Activated CD4-positive, alpha-beta T cell treated with anti-CD3 and anti-CD28 coated beads for 1 hour (primary cell): ENCODE data around the gene WIPI1.
"Not testable (repeated sequence)": the region's sequence is repeated elsewhere in the genome, so short reads cannot be mapped to it uniquely, and the experiment has no call there.

Experiments
- DNase-seq: peaks from one replicate; pipeline ENCODE4 v3.0.0-alpha.2; 2020

Gene WIPI1

GRCh38 chr17:68382582-68383085, 74.7 kb downstream of the WIPI1 start:
- no peak for DNase-seq

GRCh38 chr17:68381076-68381900, 76.0 kb downstream of the WIPI1 start:
- DNase-seq: no peak

DNA sequence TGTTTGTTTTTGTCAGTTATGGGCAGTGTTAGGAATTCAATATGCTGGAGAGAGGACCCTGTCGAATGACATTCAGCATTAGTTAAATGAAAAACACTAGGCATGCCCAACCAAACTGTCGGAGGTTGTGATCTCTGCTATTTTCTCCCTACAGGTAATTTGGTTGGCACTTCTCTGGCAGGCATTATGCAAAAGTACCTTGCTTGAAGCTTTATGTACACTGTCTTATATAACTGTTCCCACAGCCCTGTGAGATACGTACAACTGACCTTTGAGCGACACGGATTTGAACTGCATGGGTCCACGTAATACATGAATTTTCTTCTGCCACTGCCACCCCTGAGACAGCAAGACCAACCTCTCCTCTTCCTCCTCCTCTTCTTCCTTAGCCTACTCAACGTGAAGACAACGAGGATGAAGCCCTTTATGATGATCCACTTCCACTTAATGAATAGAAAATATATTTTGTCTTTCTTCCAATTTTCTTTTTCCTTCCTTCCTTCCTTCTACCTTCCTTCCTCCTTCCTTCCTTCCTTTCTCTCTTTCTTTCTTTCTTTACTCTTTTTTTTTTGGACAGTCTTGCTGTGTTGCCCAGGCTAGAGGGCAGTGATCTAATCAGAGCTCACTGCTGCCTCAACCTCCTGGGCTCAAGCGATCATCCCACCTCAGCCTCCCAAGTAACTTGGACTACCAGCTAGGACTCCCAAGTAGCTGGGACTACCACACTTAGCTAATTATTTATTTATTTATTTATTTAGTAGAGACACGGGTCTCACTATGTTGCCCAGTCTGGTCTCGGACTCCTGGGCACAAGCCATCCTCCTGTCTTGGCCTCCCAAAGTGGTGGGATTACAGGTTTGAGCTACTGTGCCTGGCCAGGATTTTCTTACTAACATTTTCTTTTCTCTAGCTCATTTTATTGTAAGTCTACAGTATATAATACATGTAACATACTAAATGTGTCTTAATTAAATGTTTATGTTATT, 77.3 kb downstream of the WIPI1 start:
- no peak for DNase-seq

- DNase-seq: no peak
Observed at GRCh38 chr17:68379177-68379510, 78.2 kb downstream of the WIPI1 start.

GRCh38 chr17:68378268-68379176, 78.8 kb downstream of the WIPI1 start:
- no peak for DNase-seq

- no peak for DNase-seq
Observed at GRCh38 chr17:68377771-68378267, 79.5 kb downstream of the WIPI1 start.

DNA sequence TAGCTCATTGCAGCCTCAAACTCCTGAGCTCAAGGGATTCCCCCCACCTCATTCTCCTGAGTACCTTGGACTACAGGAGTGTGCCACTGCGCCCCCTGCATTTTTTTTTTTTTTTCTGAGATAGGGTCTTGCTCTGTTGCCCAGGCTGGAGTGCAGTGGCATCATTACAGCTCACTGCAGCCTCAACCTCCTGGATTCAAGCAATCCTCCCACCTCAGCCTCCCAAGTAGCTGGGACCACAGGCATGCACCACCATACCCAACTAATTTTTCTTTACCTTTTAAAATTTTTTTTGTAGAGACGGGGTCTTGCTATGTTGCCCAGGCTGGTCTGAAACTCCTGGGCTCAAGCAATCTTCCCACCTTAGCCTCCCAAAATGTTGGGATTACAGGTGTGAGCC, 81.1 kb downstream of the WIPI1 start:
- not testable (repeated sequence) for DNase-seq

DNA sequence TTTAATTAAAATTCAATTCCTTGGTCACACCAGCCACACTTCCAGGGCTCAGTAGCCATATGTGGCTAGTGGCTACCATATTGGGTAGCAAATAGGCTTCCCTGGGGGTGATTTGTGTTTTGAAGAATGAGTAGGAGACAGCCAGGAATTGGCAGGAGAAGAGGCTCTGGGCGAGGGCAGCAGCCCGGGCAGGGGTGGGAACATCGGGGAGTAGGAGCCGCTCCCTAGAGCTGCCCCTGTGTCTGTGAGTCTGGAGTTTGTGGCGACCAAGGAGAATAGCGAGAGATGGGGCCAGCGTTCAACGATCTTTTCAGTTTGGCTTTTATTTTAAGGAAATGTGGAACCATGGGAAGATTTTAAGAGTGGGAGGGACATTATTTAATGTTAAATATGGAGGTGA, 81.7 kb downstream of the WIPI1 start:
- no peak for DNase-seq
